Esophagus muscularis mucosa (tissue), 4 donors: ENCODE measurements around the gene DDI2. TPM values are rescaled to one million over a fixed set of nuclear protein-coding genes. Genes with fewer than 3 reads are reported as not detected.

Source experiments
- DNase-seq: peaks from one replicate; pipeline ENCODE4 v3.0.0-alpha.2; 2017; ENCODE audit errors: extremely low spot score
- H3K27ac ChIP-seq, 4 donors: fragments of 200-600 bp; sonication (generic); replicated peaks in 1 of 4; 1 replicate in 3 of 4; 2 replicates in 1 of 4; pipeline ENCODE4 v1.5.1; 2016 to 2019; ENCODE audit warnings: mild to moderate bottlenecking in 1 of 4
- H3K27me3 ChIP-seq, 4 donors: fragments of 200-600 bp; sonication (generic); one replicate each; pipeline versions ENCODE4 v1.5.1 to v1.6.0; 2016 to 2019
- H3K36me3 ChIP-seq, 4 donors: fragments of 200-600 bp; sonication (generic); one replicate each; pipeline ENCODE4 v1.5.1; 2016 to 2019
- H3K4me1 ChIP-seq, 4 donors: fragments of 200-600 bp; sonication (generic); one replicate each; pipeline ENCODE4 v1.5.1; 2016 to 2019
- H3K4me3 ChIP-seq, 4 donors: fragments of 200-600 bp; sonication (generic); 1 replicate in 2 of 4; 2 replicates in 2 of 4; pipeline ENCODE4 v1.5.1; 2016 to 2019; ENCODE audit warnings: mild to moderate bottlenecking in 4 of 4, moderate library complexity in 1 of 4
- H3K9me3 ChIP-seq, 4 donors: fragments of 200-600 bp; sonication (generic); 1 replicate in 3 of 4; 2 replicates in 1 of 4; pipeline ENCODE4 v1.5.1; 2016 to 2019
- EP300 ChIP-seq: sonication (generic); formaldehyde crosslinking; IDR thresholded peaks from one replicate; pipeline ENCODE4 v1.6.1; 2017; ENCODE audit warnings: antibody characterized with exemption
- POLR2A ChIP-seq: fragments of 450-650 bp; IDR thresholded peaks from one replicate; pipeline ENCODE4 v1.6.1; 2017; ENCODE audit warnings: antibody characterized with exemption, moderate library complexity, mild to moderate bottlenecking, low read depth
- POLR2AphosphoS5 ChIP-seq, 2 donors: sonication (generic); formaldehyde crosslinking; IDR thresholded peaks; one replicate each; pipeline ENCODE4 v1.6.1; 2017; ENCODE audit warnings: antibody characterized with exemption in 2 of 2
- WGBS: methylation state at CpG from one replicate; pipeline ENCODE4 v1.1.5; 2018; 5-methylcytosine and 5-hydroxymethylcytosine counted together
- intact Hi-C: fragments of 100-400 bp; cut with DNase I; formaldehyde crosslinking; loops from one replicate; pipeline ENCODE4 v1.15.1; 2023
- total RNA-seq, 4 donors: library from RNA; depleted of rRNA; stranded (reverse); fragments of >200 nt; gene quantifications; one replicate each; pipeline versions ENCODE4 v1.1.0 to v1.2.1, GENCODE V29; 2016
- TF ChIP-seq, protein P1 (sequence below), 3 experiments: fragments of 200-600 bp in 2 of 3; fragments of 450-650 bp in 1 of 3; sonication (generic) in 2 of 3; IDR thresholded peaks; one replicate each; pipeline ENCODE4 v1.5.1; 2017 to 2019; ENCODE audit warnings: antibody characterized with exemption in 3 of 3, mild to moderate bottlenecking in 2 of 3, moderate library complexity in 1 of 3

DDI2 gene
- total RNA-seq, 4 donors from 2014 or later = 14.4 to 24.9 (median 17.2) TPM

DNA sequence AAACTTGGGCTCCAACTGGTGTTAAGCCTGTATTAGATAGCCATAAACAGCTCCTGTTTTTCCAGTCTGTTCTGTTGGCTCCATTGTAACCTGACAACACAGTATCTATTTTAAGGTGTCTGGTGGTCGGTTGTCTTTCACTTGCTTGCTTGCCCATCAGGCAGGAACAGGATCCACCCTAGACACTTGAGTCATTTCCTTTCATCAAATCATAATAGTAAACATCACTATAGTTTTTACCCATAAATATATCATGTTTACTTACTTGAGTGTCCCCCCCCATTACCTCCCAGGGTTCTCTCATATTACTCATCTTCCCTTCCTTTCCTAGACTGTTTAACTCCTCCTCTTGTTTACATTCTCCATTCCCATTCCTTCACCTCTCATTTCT is 2.9 kb downstream of the DDI2 start:
- Histone ChIP-seq H3K27ac (peak overlapping the region; percentile 91 to 97 (median 95)), H3K4me1 (peaks cover 45 to 76% (median 71%) of the 10 kb centered on the region in 4 donors), H3K4me3 (no peak overlapping the region), H3K36me3 (no peaks in the 10 kb centered on the region), H3K9me3 (no peaks in the 10 kb centered on the region), H3K27me3 (no peaks in the 10 kb centered on the region)
- WGBS = 59% methylated on average over 1 of the region's 1 CpG
- intact Hi-C loops = loop anchor here (5.0 kb wide), 1 partner anchor 67 kb away; no protein-coding TSS in a partner anchor
- TF ChIP-seq POLR2AphosphoS5 (IDR thresholded peaks at IDR 0.05) (no peak), POLR2A (no peak), EP300 (no peak)
- TF ChIP-seq, protein P1, sequence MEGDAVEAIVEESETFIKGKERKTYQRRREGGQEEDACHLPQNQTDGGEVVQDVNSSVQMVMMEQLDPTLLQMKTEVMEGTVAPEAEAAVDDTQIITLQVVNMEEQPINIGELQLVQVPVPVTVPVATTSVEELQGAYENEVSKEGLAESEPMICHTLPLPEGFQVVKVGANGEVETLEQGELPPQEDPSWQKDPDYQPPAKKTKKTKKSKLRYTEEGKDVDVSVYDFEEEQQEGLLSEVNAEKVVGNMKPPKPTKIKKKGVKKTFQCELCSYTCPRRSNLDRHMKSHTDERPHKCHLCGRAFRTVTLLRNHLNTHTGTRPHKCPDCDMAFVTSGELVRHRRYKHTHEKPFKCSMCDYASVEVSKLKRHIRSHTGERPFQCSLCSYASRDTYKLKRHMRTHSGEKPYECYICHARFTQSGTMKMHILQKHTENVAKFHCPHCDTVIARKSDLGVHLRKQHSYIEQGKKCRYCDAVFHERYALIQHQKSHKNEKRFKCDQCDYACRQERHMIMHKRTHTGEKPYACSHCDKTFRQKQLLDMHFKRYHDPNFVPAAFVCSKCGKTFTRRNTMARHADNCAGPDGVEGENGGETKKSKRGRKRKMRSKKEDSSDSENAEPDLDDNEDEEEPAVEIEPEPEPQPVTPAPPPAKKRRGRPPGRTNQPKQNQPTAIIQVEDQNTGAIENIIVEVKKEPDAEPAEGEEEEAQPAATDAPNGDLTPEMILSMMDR (IDR thresholded peaks at IDR 0.05) = no peak
- no peak for DNase-seq

- WGBS = 95% methylated on average over 7 of the region's 7 CpGs
- H3K9me3 ChIP-seq = no peaks in the 10 kb centered on the region
- intact Hi-C loops = loop anchor here (5.0 kb wide), 1 partner anchor 66 kb away; no protein-coding TSS in a partner anchor
- DNase-seq = no peak
- H3K4me1 ChIP-seq = peaks cover 45 to 76% (median 73%) of the 10 kb centered on the region in 4 donors
- H3K27me3 ChIP-seq = no peaks in the 10 kb centered on the region
- no peak overlapping the region for H3K4me3 ChIP-seq
- no peaks in the 10 kb centered on the region for H3K36me3 ChIP-seq
- no peak overlapping the region for H3K27ac ChIP-seq
- TF ChIP-seq POLR2AphosphoS5 (IDR thresholded peaks at IDR 0.05) (no peak), EP300 (no peak), POLR2A (no peak)
- TF ChIP-seq, protein P1 (IDR thresholded peaks at IDR 0.05) = no peak
Observed at GRCh38 chr1:15620902-15621682, 3.8 kb downstream of the DDI2 start.

DNA sequence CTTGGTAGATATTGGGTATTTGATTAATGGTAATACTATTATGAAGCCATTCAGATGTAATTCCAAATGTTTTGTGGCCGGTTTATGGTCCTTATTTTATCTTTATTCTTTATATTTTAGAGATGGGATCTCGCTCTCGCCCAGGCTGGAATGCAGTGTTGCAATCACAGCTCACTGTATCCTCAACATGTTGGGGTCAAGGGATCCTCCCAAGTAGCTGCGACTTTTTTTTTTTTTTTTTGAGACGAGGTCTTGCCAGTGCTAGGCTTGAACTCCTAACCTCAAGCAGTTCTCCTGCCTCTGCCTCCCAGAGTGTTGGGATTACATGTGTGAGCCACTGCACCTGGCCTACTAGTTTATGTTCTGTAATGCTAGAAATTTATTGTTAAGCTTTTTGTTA is 4.7 kb downstream of the DDI2 start:
- 76% methylated on average over 5 of the region's 5 CpGs for WGBS
- Histone ChIP-seq H3K27me3 (no peaks in the 10 kb centered on the region), H3K4me1 (peaks cover 40 to 71% (median 68%) of the 10 kb centered on the region in 4 donors)

GRCh38 chr1:15622712-15623373 is 5.6 kb downstream of the DDI2 start:
- Histone ChIP-seq H3K36me3 (peaks cover 0 to 14% (median 7%) of the 10 kb centered on the region in 4 donors), H3K4me1 (peaks cover 48 to 77% (median 68%) of the 10 kb centered on the region in 4 donors), H3K27me3 (no peaks in the 10 kb centered on the region), H3K9me3 (no peaks in the 10 kb centered on the region), H3K4me3 (no peak overlapping the region), H3K27ac (peak overlapping the region in 1 of 4 donors; percentile 9)
- TF ChIP-seq POLR2A (no peak), POLR2AphosphoS5 (IDR thresholded peaks at IDR 0.05) (no peak), EP300 (no peak)
- TF ChIP-seq, protein P1 (IDR thresholded peaks at IDR 0.05) = no peak
- intact Hi-C loops = loop anchor here (5.0 kb wide), 1 partner anchor 64 kb away; no protein-coding TSS in a partner anchor
- DNase-seq = no peak
- WGBS = 86% methylated on average over 7 of the region's 7 CpGs

More for the DNA sequence above, 4.7 kb downstream of the DDI2 start:
- Histone ChIP-seq H3K9me3 (no peaks in the 10 kb centered on the region), H3K4me3 (no peak overlapping the region), H3K27ac (no peak overlapping the region), H3K36me3 (peaks cover 0 to 6% (median 2%) of the 10 kb centered on the region in 4 donors)
- DNase-seq = no peak
- TF ChIP-seq EP300 (no peak), POLR2A (no peak)
- intact Hi-C loops = loop anchor here (5.0 kb wide), 1 partner anchor 65 kb away; no protein-coding TSS in a partner anchor

- Histone ChIP-seq H3K4me3 (no peak overlapping the region), H3K36me3 (peaks cover 0 to 17% (median 7%) of the 10 kb centered on the region in 4 donors), H3K27me3 (no peaks in the 10 kb centered on the region), H3K27ac (no peak overlapping the region), H3K9me3 (no peaks in the 10 kb centered on the region), H3K4me1 (peaks cover 52 to 75% (median 65%) of the 10 kb centered on the region in 4 donors)
- TF ChIP-seq EP300 (no peak), POLR2AphosphoS5 (IDR thresholded peaks at IDR 0.05) (no peak), POLR2A (no peak)
- TF ChIP-seq, protein P1 (IDR thresholded peaks at IDR 0.05) = no peak
- 97% methylated on average over 6 of the region's 6 CpGs for WGBS
- intact Hi-C loops = loop anchor here (5.0 kb wide), 1 partner anchor 64 kb away; no protein-coding TSS in a partner anchor
- DNase-seq = no peak
Observed at GRCh38 chr1:15623435-15623834, 6.2 kb downstream of the DDI2 start.
